ENCODE data around the gene CHRNG. TPM values are rescaled to one million over a fixed set of nuclear protein-coding genes. Genes with fewer than 3 reads are reported as not detected.

Gene CHRNG
- total and polyA plus RNA-seq, 2 donors from 2014 or later, result not detected

DNA sequence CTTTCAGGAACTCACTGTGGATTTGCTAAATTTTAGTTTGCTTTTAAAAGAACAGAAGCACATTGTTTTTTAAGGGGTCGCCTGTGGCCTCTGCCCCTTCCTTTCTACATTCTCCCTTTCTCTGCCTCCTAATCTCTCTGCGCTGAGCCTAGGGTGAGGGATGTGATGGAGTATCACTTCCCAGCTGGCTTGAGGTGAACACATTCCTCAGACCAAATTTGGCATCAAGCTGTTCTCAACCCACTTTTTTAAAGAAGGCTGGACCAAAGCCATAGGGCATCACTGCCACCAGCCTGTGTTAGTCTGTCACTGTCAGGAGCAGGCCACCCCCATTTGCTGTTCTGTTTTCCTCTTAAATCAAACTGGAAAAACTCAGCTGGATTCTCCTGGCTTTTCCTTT is 38.3 kb downstream of the CHRNG start:
- TF ChIP-seq, protein P1, sequence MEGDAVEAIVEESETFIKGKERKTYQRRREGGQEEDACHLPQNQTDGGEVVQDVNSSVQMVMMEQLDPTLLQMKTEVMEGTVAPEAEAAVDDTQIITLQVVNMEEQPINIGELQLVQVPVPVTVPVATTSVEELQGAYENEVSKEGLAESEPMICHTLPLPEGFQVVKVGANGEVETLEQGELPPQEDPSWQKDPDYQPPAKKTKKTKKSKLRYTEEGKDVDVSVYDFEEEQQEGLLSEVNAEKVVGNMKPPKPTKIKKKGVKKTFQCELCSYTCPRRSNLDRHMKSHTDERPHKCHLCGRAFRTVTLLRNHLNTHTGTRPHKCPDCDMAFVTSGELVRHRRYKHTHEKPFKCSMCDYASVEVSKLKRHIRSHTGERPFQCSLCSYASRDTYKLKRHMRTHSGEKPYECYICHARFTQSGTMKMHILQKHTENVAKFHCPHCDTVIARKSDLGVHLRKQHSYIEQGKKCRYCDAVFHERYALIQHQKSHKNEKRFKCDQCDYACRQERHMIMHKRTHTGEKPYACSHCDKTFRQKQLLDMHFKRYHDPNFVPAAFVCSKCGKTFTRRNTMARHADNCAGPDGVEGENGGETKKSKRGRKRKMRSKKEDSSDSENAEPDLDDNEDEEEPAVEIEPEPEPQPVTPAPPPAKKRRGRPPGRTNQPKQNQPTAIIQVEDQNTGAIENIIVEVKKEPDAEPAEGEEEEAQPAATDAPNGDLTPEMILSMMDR (IDR thresholded peaks at IDR 0.05; ENCODE audit: borderline replicate concordance, extremely low read depth, insufficient read depth), result no peak
- Histone ChIP-seq H3K36me3 (ENCODE audit: control insufficient read depth in 2 of 3, insufficient read depth in 3 of 3, low read length in 3 of 3) (peaks cover 0 to 23% (median 6%) of the 10 kb centered on the region in 3 donors), H3K27me3 (ENCODE audit: control insufficient read depth, insufficient read depth, low read length) (no peaks in the 10 kb centered on the region), H3K4me3 (ENCODE audit: low read length in 3 of 3) (no peak overlapping the region), H3K9ac (ENCODE audit: low read length in 3 of 3) (no peak overlapping the region), H3K27ac (ENCODE audit: low read depth in 2 of 2, low read length in 2 of 2) (no peak overlapping the region), H3K4me1 (ENCODE audit: control insufficient read depth in 2 of 3, insufficient read depth in 2 of 3, low read depth in 1 of 3, low read length in 3 of 3) (peaks cover 4 to 34% (median 4%) of the 10 kb centered on the region in 3 donors), H3K9me3 (ENCODE audit: control insufficient read depth in 2 of 3, insufficient read depth in 1 of 3, low read length in 3 of 3) (no peaks in the 10 kb centered on the region)
- no peak for FAIRE-seq
- DNase-seq, result no peak
- intact Hi-C loops (cut with DNase I), result no loop called here

- Histone ChIP-seq H3K4me1 (ENCODE audit: control insufficient read depth in 2 of 3, insufficient read depth in 2 of 3, low read depth in 1 of 3, low read length in 3 of 3) (peaks cover 2 to 26% (median 4%) of the 10 kb centered on the region in 3 donors), H3K9me3 (ENCODE audit: control insufficient read depth in 2 of 3, insufficient read depth in 1 of 3, low read length in 3 of 3) (no peaks in the 10 kb centered on the region), H3K27me3 (ENCODE audit: control insufficient read depth, insufficient read depth, low read length) (no peaks in the 10 kb centered on the region), H3K27ac (ENCODE audit: low read depth in 2 of 2, low read length in 2 of 2) (no peak overlapping the region), H3K36me3 (ENCODE audit: control insufficient read depth in 2 of 3, insufficient read depth in 3 of 3, low read length in 3 of 3) (peaks cover 0 to 25% (median 6%) of the 10 kb centered on the region in 3 donors), H3K4me3 (ENCODE audit: low read length in 3 of 3) (no peak overlapping the region), H3K9ac (ENCODE audit: low read length in 3 of 3) (no peak overlapping the region)
- intact Hi-C loops (cut with DNase I), result no loop called here
- TF ChIP-seq, protein P1 (IDR thresholded peaks at IDR 0.05; ENCODE audit: borderline replicate concordance, extremely low read depth, insufficient read depth), result no peak
- no peak for FAIRE-seq
- DNase-seq, result no peak
Measured at GRCh38 chr2:232578626-232579025, 39.1 kb downstream of the CHRNG start.

GRCh38 chr2:232580648-232580981 is 41.1 kb downstream of the CHRNG start:
- no peaks in the 10 kb centered on the region for H3K9me3 ChIP-seq (ENCODE audit: control insufficient read depth in 2 of 3, insufficient read depth in 1 of 3, low read length in 3 of 3)
- peaks cover 0 to 25% (median 6%) of the 10 kb centered on the region in 3 donors for H3K36me3 ChIP-seq (ENCODE audit: control insufficient read depth in 2 of 3, insufficient read depth in 3 of 3, low read length in 3 of 3)
- H3K27ac ChIP-seq (ENCODE audit: low read depth in 2 of 2, low read length in 2 of 2), result no peak overlapping the region
- intact Hi-C loops (cut with DNase I), result no loop called here
- no peak overlapping the region for H3K4me3 ChIP-seq (ENCODE audit: low read length in 3 of 3)
- peaks cover 0 to 15% (median 4%) of the 10 kb centered on the region in 3 donors for H3K4me1 ChIP-seq (ENCODE audit: control insufficient read depth in 2 of 3, insufficient read depth in 2 of 3, low read depth in 1 of 3, low read length in 3 of 3)
- FAIRE-seq, result no peak
- no peaks in the 10 kb centered on the region for H3K27me3 ChIP-seq (ENCODE audit: control insufficient read depth, insufficient read depth, low read length)
- DNase-seq, result no peak
- TF ChIP-seq, protein P1 (IDR thresholded peaks at IDR 0.05; ENCODE audit: borderline replicate concordance, extremely low read depth, insufficient read depth), result no peak
- no peak overlapping the region for H3K9ac ChIP-seq (ENCODE audit: low read length in 3 of 3)

- Histone ChIP-seq H3K4me1 (ENCODE audit: control insufficient read depth in 2 of 3, insufficient read depth in 2 of 3, low read depth in 1 of 3, low read length in 3 of 3) (peaks cover 0 to 19% (median 4%) of the 10 kb centered on the region in 3 donors), H3K27me3 (ENCODE audit: control insufficient read depth, insufficient read depth, low read length) (no peaks in the 10 kb centered on the region), H3K4me3 (ENCODE audit: low read length in 3 of 3) (no peak overlapping the region), H3K27ac (ENCODE audit: low read depth in 2 of 2, low read length in 2 of 2) (no peak overlapping the region), H3K36me3 (ENCODE audit: control insufficient read depth in 2 of 3, insufficient read depth in 3 of 3, low read length in 3 of 3) (peaks cover 0 to 25% (median 6%) of the 10 kb centered on the region in 3 donors), H3K9me3 (ENCODE audit: control insufficient read depth in 2 of 3, insufficient read depth in 1 of 3, low read length in 3 of 3) (no peaks in the 10 kb centered on the region), H3K9ac (ENCODE audit: low read length in 3 of 3) (no peak overlapping the region)
- no peak for DNase-seq
- intact Hi-C loops (cut with DNase I), result no loop called here
- FAIRE-seq, result no peak
- TF ChIP-seq, protein P1 (IDR thresholded peaks at IDR 0.05; ENCODE audit: borderline replicate concordance, extremely low read depth, insufficient read depth), result no peak
Measured at GRCh38 chr2:232581725-232582124, 42.2 kb downstream of the CHRNG start.

Measured in kidney (tissue), 14 donors.